Stimulated activated CD4-positive, alpha-beta T cell treated with anti-CD3 and anti-CD28 coated beads, Interleukin-2, amount 100 ng/mL, for 48 hours (primary cell): Measurements from ENCODE around the gene PRKRA.
"Not testable (repeated sequence)": the region's sequence is repeated elsewhere in the genome, so short reads cannot be mapped to it uniquely, and the experiment has no call there.

Source experiments
- DNase-seq, 2 donors: peaks; one replicate each; pipeline ENCODE4 v3.0.0-alpha.2; 2020

PRKRA gene

GRCh38 chr2:178450774-178451525 is at the start of gene PRKRA, which contains the start of gene PJVK:
TSS of gene PRKRA (minus strand) at chr2:178451175. CDS start at chr2:178451030, 145 bp downstream.
TSS of gene PJVK (plus strand) at chr2:178451378. CDS start at chr2:178453410, 2,032 bp downstream.
- peak; percentile 95 to 96 for DNase-seq

GRCh38 chr2:178499640-178500039 is 48.7 kb upstream of the PRKRA start:
- no peak for DNase-seq

- DNase-seq: no peak
Measured at GRCh38 chr2:178498137-178498536, 47.2 kb upstream of the PRKRA start.

GRCh38 chr2:178496049-178496448 is 45.1 kb upstream of the PRKRA start:
- no peak for DNase-seq

GRCh38 chr2:178491612-178492011 is 40.6 kb upstream of the PRKRA start:
- DNase-seq: no peak

GRCh38 chr2:178485356-178485755 is 34.4 kb upstream of the PRKRA start:
- no peak for DNase-seq

GRCh38 chr2:178484245-178485041 is 33.5 kb upstream of the PRKRA start:
- DNase-seq: no peak

- DNase-seq: no peak
Measured at GRCh38 chr2:178482437-178482836, 31.5 kb upstream of the PRKRA start.

GRCh38 chr2:178480227-178481181 is 29.5 kb upstream of the PRKRA start, which contains the start of gene PLEKHA3:
TSS of gene PLEKHA3 (plus strand) at chr2:178480457. CDS start at chr2:178480870, 413 bp downstream.
- peak; percentile 65 to 70 for DNase-seq

GRCh38 chr2:178479758-178480226 is 28.8 kb upstream of the PRKRA start:
- DNase-seq: no peak

- no peak for DNase-seq
Measured at GRCh38 chr2:178479275-178479616, 28.3 kb upstream of the PRKRA start.

- peak; percentile 67 to 74 for DNase-seq
Measured at GRCh38 chr2:178478439-178479274, 27.7 kb upstream of the PRKRA start, which contains the start of gene FKBP7. TSS of gene FKBP7 (minus strand) at chr2:178478600. CDS start at chr2:178478499, 101 bp downstream.

GRCh38 chr2:178478130-178478438 is 27.1 kb upstream of the PRKRA start:
- DNase-seq: no peak

- DNase-seq: no peak
Measured at GRCh38 chr2:178477443-178478129, 26.6 kb upstream of the PRKRA start.

- DNase-seq: no peak
Measured at GRCh38 chr2:178476477-178476876, 25.5 kb upstream of the PRKRA start.

- DNase-seq: no peak
Measured at GRCh38 chr2:178474560-178474959, 23.6 kb upstream of the PRKRA start.

- DNase-seq: no peak
Measured at GRCh38 chr2:178473931-178474330, 23.0 kb upstream of the PRKRA start.

GRCh38 chr2:178473373-178473772 is 22.4 kb upstream of the PRKRA start:
- no peak for DNase-seq

GRCh38 chr2:178471313-178471712 is 20.3 kb upstream of the PRKRA start:
- not testable (repeated sequence) for DNase-seq

GRCh38 chr2:178469219-178469849 is 18.4 kb upstream of the PRKRA start:
- no peak for DNase-seq
